DND-41 (cell line): Measurements from ENCODE around the gene APLF.
A peak's percentile ranks its signal among the peaks of the same experiment; 100 is the strongest.
"Not testable (repeated sequence)": the region's sequence is repeated elsewhere in the genome, so short reads cannot be mapped to it uniquely, and the experiment has no call there.

Experiments
- ATAC-seq: fragments of 200-7000 bp; cut with Tn5 transposase; 3 replicates; pipeline ENCODE4 v1.9.1; 2021; ENCODE audit warnings: low read depth; ENCODE audit not compliant: insufficient read depth
- DNase-seq: peaks from one replicate; pipeline ENCODE4 v3.0.0-alpha.2; 2020
- H2AFZ ChIP-seq: 2 replicates; pipeline ENCODE4 v1.6.0; 2012; ENCODE audit warnings: low read depth, low read length
- H3K27ac ChIP-seq: 2 replicates; pipeline ENCODE4 v1.5.1; 2012; ENCODE audit warnings: low read length, inconsistent platforms
- H3K27me3 ChIP-seq: fragments of 200-600 bp; sonication (generic); 2 replicates; pipeline ENCODE4 v1.6.0; 2012; ENCODE audit warnings: low read length, mild to moderate bottlenecking, inconsistent platforms; ENCODE audit not compliant: insufficient read depth, poor library complexity
- H3K36me3 ChIP-seq: 2 replicates; pipeline ENCODE4 v1.5.1; 2012; ENCODE audit warnings: low read length, inconsistent platforms; ENCODE audit not compliant: insufficient read depth
- H3K4me1 ChIP-seq: 2 replicates; pipeline ENCODE4 v1.5.1; 2012; ENCODE audit warnings: mild to moderate bottlenecking, low read length; ENCODE audit not compliant: insufficient read depth
- H3K4me2 ChIP-seq: 2 replicates; pipeline ENCODE4 v1.6.0; 2012; ENCODE audit warnings: mild to moderate bottlenecking, moderate library complexity, low read length, inconsistent platforms; ENCODE audit not compliant: insufficient read depth
- H3K4me3 ChIP-seq, 2 experiments: fragments of 200-600 bp in 1 of 2; shearing (Covaris generic) in 1 of 2; 2 replicates each; pipeline ENCODE4 v1.5.1; 2012 to 2016; ENCODE audit warnings: inconsistent platforms in 2 of 2, low read length in 2 of 2, mild to moderate bottlenecking in 2 of 2, low read depth in 1 of 2, moderate library complexity in 1 of 2
- H3K79me2 ChIP-seq: 2 replicates; pipeline ENCODE4 v1.6.0; 2012; ENCODE audit warnings: low read length, inconsistent platforms; ENCODE audit not compliant: insufficient read depth
- H3K9ac ChIP-seq: 2 replicates; pipeline ENCODE4 v1.6.0; 2012; ENCODE audit warnings: low read depth, mild to moderate bottlenecking, inconsistent platforms, low read length, moderate library complexity
- H3K9me3 ChIP-seq: 2 replicates; pipeline ENCODE4 v1.5.1; 2012; ENCODE audit warnings: low read length, moderate library complexity, mild to moderate bottlenecking, inconsistent platforms; ENCODE audit not compliant: insufficient read depth, severe bottlenecking
- H4K20me1 ChIP-seq: 2 replicates; pipeline ENCODE4 v1.6.0; 2012; ENCODE audit warnings: low read length; ENCODE audit not compliant: insufficient read depth
- CTCF ChIP-seq: IDR thresholded peaks from 2 replicates; pipeline ENCODE4 v1.5.1; 2012; ENCODE audit warnings: borderline replicate concordance, low read length, moderate library complexity, mild to moderate bottlenecking; ENCODE audit not compliant: poor library complexity, severe bottlenecking; ENCODE audit errors: extremely low read depth
- EZH2 ChIP-seq: IDR thresholded peaks from 3 replicates; pipeline ENCODE4 v1.6.1; 2012; ENCODE audit warnings: borderline replicate concordance, low read depth, mild to moderate bottlenecking, moderate library complexity, low read length, inconsistent platforms; ENCODE audit not compliant: severe bottlenecking

The APLF gene

GRCh38 chr2:68594041-68594440, 126.7 kb downstream of the APLF start:
- no peak overlapping the region for H3K4me2 ChIP-seq
- no peak for ATAC-seq

GRCh38 chr2:68594674-68595492, 127.5 kb downstream of the APLF start:
- peak; percentile 67 for DNase-seq
- TF ChIP-seq EZH2 (no peak), CTCF (peak; percentile 92)
- Histone ChIP-seq H3K4me3 (no peak overlapping the region; a peak in 1 of 4 replicates), H3K9ac (no peak overlapping the region), H3K9me3 (no peaks in the 10 kb centered on the region), H3K4me2 (peak overlapping the region; percentile 51), H3K27me3 (no peaks in the 10 kb centered on the region), H3K36me3 (no peaks in the 10 kb centered on the region), H3K4me1 (peaks cover 10% of the 10 kb centered on the region), H2AFZ (peak overlapping the region; percentile 66), H3K79me2 (no peaks in the 10 kb centered on the region), H3K27ac (peak overlapping the region; percentile 11; the same call in 1 of the 2 replicates), H4K20me1 (no peaks in the 10 kb centered on the region)
- peak; percentile 76 for ATAC-seq

More at GRCh38 chr2:68594041-68594440, 126.7 kb downstream of the APLF start:
- 0 out of 2 replicates have a peak overlapping the region, but pooled peaks have one; percentile 66 for H2AFZ ChIP-seq
- DNase-seq, result no peak
- no peak overlapping the region for H3K4me3 ChIP-seq
- H3K27ac ChIP-seq, result no peak overlapping the region
- no peaks in the 10 kb centered on the region for H3K27me3 ChIP-seq
- no peaks in the 10 kb centered on the region for H3K36me3 ChIP-seq
- H4K20me1 ChIP-seq, result no peaks in the 10 kb centered on the region
- H3K9ac ChIP-seq, result no peak overlapping the region
- no peaks in the 10 kb centered on the region for H3K79me2 ChIP-seq
- H3K9me3 ChIP-seq, result no peaks in the 10 kb centered on the region
- no peak for TF ChIP-seq CTCF
- no peak for TF ChIP-seq EZH2
- H3K4me1 ChIP-seq, result peaks cover 10% of the 10 kb centered on the region

- Histone ChIP-seq H3K4me2 (peak overlapping the region; percentile 51; the same call in 1 of the 2 replicates), H3K4me1 (peaks cover 10% of the 10 kb centered on the region)
- not testable (repeated sequence) for H4K20me1 ChIP-seq, H3K9me3 ChIP-seq, H3K79me2 ChIP-seq, H3K27me3 ChIP-seq, H3K9ac ChIP-seq, ATAC-seq, DNase-seq, H3K27ac ChIP-seq, H3K36me3 ChIP-seq, H2AFZ ChIP-seq, H3K4me3 ChIP-seq
These were observed 128.1 kb downstream of the APLF start for GRCh38 chr2:68595493-68595785.

- not testable (repeated sequence) for H3K27me3 ChIP-seq, H3K4me2 ChIP-seq, H3K27ac ChIP-seq, H4K20me1 ChIP-seq, H3K4me3 ChIP-seq, H3K9ac ChIP-seq, ATAC-seq, H2AFZ ChIP-seq, DNase-seq, H3K4me1 ChIP-seq, H3K36me3 ChIP-seq, H3K79me2 ChIP-seq, H3K9me3 ChIP-seq
These were observed 133.1 kb downstream of the APLF start for GRCh38 chr2:68600495-68600894.
